Lower lobe of right lung (tissue), 2 donors: ENCODE measurements around the gene SMAD6. TPM values are rescaled to one million over a fixed set of nuclear protein-coding genes. Genes with fewer than 3 reads are reported as not detected.
A peak's percentile ranks its signal among the peaks of the same experiment; 100 is the strongest.

Experiments
- ATAC-seq, 2 donors: fragments of 200-7000 bp; cut with Tn5 transposase; one replicate each; pipeline ENCODE4 v1.9.1; 2020 to 2022; ENCODE audit warnings: mild to moderate bottlenecking in 2 of 2, moderate library complexity in 2 of 2
- DNase-seq: peaks from one replicate; pipeline ENCODE4 v3.0.0-alpha.2; 2020
- H3K27ac ChIP-seq: fragments of 200-600 bp; one replicate; pipeline ENCODE4 v1.8.0; 2022
- H3K27me3 ChIP-seq: fragments of 200-600 bp; one replicate; pipeline ENCODE4 v1.8.0; 2022; ENCODE audit warnings: low read depth
- H3K36me3 ChIP-seq: fragments of 200-600 bp; one replicate; pipeline ENCODE4 v1.8.0; 2022; ENCODE audit warnings: mild to moderate bottlenecking
- H3K4me1 ChIP-seq: fragments of 200-600 bp; one replicate; pipeline ENCODE4 v1.8.0; 2022
- H3K4me3 ChIP-seq: fragments of 200-600 bp; one replicate; pipeline ENCODE4 v1.8.0; 2022; ENCODE audit warnings: mild to moderate bottlenecking
- H3K9me3 ChIP-seq: fragments of 200-600 bp; one replicate; pipeline ENCODE4 v1.8.0; 2022
- intact Hi-C: fragments of 100-400 bp; cut with DNase I; formaldehyde crosslinking; loops from one replicate; pipeline ENCODE4 v1.11.0; 2022
- total RNA-seq: library from RNA; stranded (reverse); fragmentation: NEBNext Ultra II Directional; extraction: Animal tissue kit (Norgen Biotek cat#: 25700); gene quantifications from one replicate; pipeline ENCODE4 v1.2.1, GENCODE V29; 2021
- TF ChIP-seq, protein P1 (sequence below): fragments of 200-600 bp; IDR thresholded peaks from one replicate; pipeline ENCODE4 v1.8.0; 2022; ENCODE audit warnings: antibody characterized with exemption, mild to moderate bottlenecking
- donor health status: DM: no; HTN: yes; CAD: no; lungs with severe emphysema.

SMAD6 gene
- total RNA-seq, 1 donor from 2014 or later = 159 TPM

- intact Hi-C loops = no loop called here
- TF ChIP-seq, protein P1, sequence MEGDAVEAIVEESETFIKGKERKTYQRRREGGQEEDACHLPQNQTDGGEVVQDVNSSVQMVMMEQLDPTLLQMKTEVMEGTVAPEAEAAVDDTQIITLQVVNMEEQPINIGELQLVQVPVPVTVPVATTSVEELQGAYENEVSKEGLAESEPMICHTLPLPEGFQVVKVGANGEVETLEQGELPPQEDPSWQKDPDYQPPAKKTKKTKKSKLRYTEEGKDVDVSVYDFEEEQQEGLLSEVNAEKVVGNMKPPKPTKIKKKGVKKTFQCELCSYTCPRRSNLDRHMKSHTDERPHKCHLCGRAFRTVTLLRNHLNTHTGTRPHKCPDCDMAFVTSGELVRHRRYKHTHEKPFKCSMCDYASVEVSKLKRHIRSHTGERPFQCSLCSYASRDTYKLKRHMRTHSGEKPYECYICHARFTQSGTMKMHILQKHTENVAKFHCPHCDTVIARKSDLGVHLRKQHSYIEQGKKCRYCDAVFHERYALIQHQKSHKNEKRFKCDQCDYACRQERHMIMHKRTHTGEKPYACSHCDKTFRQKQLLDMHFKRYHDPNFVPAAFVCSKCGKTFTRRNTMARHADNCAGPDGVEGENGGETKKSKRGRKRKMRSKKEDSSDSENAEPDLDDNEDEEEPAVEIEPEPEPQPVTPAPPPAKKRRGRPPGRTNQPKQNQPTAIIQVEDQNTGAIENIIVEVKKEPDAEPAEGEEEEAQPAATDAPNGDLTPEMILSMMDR = no peak
- peak; percentile 98 to 99 for ATAC-seq
Measured at GRCh38 chr15:66803182-66803729, 101.2 kb downstream of the SMAD6 start.

DNA sequence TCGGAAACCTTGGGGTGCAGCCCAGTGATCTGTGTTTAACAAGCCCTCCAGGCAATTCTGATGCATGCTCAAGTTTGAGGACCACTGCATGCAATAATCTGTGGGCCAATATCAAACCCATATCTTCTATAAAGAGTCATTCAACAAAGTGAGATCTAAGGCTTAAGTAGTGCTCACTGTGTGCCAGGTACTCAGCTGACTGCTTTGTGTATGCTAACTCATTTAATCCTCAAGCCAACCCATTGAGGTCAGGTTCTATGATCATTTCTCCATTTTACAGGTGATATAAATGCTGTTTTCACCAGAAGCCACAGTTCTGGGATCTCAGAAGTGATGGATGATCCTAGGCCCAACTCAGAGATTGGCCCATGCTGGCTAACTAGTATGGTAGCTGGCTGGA lies 101.7 kb downstream of the SMAD6 start:
- peak; percentile 24 to 38 for ATAC-seq
- no peaks in the 10 kb centered on the region for H3K27me3 ChIP-seq
- no peak overlapping the region for H3K4me3 ChIP-seq
- TF ChIP-seq, protein P1 = no peak
- no peaks in the 10 kb centered on the region for H3K9me3 ChIP-seq
- DNase-seq = no peak
- intact Hi-C loops = no loop called here
- H3K27ac ChIP-seq = peak overlapping the region; percentile 80
- no peaks in the 10 kb centered on the region for H3K36me3 ChIP-seq
- H3K4me1 ChIP-seq = peaks cover 44% of the 10 kb centered on the region

More at GRCh38 chr15:66803182-66803729, 101.2 kb downstream of the SMAD6 start:
- peaks cover 44% of the 10 kb centered on the region for H3K4me1 ChIP-seq
- H3K4me3 ChIP-seq = no peak overlapping the region
- H3K36me3 ChIP-seq = no peaks in the 10 kb centered on the region
- no peaks in the 10 kb centered on the region for H3K9me3 ChIP-seq
- no peaks in the 10 kb centered on the region for H3K27me3 ChIP-seq
- DNase-seq = peak; percentile 93
- H3K27ac ChIP-seq = peak overlapping the region; percentile 80

DNA sequence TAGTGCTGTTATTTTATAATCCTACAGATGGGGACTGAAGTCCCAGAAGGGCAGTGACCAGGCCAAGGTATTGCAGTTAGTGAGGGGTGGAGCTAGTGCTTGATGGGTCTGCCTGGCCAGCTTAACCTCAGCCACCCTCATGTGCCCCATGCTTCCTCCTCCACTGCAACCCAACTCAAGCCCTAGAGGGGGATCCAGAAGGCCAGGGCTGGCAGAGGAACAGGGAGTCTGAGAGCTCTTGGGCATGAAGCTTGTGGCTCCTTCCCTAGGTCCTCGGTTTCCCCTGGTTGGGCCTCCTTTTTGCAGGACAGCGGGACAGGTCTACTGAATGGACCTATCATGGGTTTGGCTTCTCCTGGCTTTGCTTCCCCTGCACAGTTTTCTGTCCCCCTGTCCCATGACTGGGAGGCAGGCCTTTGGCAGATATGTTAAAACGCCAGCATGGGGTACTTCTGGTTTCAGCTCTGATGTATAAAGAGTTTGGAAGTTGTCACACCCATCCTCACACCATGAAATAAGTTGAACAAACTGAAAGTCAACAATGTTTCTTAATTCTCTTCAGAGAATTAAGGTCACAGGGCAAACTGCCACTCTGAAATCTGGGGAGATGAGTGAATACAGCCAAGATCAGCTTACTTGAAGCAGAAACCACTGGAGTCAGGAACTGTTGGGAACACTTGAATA lies 103.3 kb downstream of the SMAD6 start:
- Histone ChIP-seq H3K27me3 (no peaks in the 10 kb centered on the region), H3K27ac (peak overlapping the region; percentile 59), H3K4me3 (no peak overlapping the region), H3K4me1 (peaks cover 44% of the 10 kb centered on the region), H3K36me3 (no peaks in the 10 kb centered on the region), H3K9me3 (no peaks in the 10 kb centered on the region)
- DNase-seq = no peak
- TF ChIP-seq, protein P1 = no peak
- peak in 1 of 2 donors; percentile 47 for ATAC-seq
- intact Hi-C loops = no loop called here

DNA sequence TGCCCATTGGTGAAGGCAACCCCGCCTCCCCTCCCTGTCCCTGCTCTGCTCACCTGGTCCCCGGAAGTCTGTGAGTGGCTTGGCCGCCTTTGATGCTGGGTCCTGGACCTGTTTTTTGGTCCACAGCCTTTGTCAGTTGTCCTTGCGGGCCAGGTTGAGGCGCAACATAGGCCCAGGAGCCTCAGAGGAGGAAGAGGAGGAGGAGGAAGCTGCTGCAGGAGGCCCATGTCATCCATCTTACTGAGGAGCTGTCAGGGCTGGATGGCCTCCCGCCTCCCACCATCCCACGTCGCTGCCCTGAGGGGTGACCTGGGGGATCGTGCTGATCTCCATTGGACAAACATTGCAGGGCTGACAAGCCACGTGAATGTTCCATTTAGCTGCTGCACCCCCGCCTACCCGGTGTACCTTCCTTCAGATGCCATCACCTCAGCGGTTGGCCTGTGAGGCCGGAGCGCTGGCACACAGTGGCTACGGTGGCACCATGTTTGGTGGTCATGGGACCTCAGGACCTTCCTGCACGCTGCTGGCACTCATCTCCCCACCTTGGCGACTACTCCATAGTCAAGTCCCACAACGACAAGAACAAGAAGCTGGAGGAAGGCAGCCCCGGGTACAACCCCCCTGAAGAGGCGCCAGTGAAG lies 106.3 kb downstream of the SMAD6 start:
- Histone ChIP-seq H3K4me1 (peaks cover 26% of the 10 kb centered on the region), H3K9me3 (no peaks in the 10 kb centered on the region), H3K4me3 (no peak overlapping the region), H3K27me3 (no peaks in the 10 kb centered on the region), H3K27ac (no peak overlapping the region), H3K36me3 (no peaks in the 10 kb centered on the region)
- DNase-seq = no peak
- no peak for ATAC-seq
- intact Hi-C loops = no loop called here
- TF ChIP-seq, protein P1 = no peak

DNA sequence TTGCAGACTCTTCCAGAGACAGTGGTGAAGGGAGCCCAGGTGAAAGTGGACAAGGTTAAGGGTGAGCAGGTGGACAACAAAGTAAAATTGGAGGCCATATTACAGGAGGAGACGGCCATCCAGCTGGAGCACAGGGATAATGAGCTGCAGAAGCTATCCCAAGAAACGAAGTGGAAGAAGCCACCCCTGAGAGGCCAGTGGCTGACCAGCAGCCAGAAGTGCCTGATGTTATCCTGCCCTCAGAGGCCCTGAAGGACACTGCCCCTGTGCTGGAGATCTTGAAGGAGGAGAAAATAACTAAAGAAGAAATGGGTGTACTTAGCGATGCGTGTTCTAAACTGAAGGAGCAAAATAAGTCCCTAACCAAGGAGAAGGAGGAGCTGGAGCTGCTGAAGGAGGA lies 107.6 kb downstream of the SMAD6 start:
- Histone ChIP-seq H3K27ac (no peak overlapping the region), H3K9me3 (no peaks in the 10 kb centered on the region), H3K36me3 (no peaks in the 10 kb centered on the region), H3K4me1 (peaks cover 12% of the 10 kb centered on the region), H3K4me3 (no peak overlapping the region), H3K27me3 (no peaks in the 10 kb centered on the region)
- ATAC-seq (no peak), DNase-seq (no peak)
- intact Hi-C loops = no loop called here
- TF ChIP-seq, protein P1 = no peak
